Liver (tissue), 3 donors: Measurements from ENCODE around the gene HILPDA.

ENCODE experiments used
- CTCF ChIP-seq: fragments of 150-350 bp; IDR thresholded peaks from 2 replicates; pipeline ENCODE4 v1.5.1; 2017; ENCODE audit warnings: improper control_type of control experiment, low read depth, low read length; ENCODE audit not compliant: missing input control
- EGR1 ChIP-seq, 2 donors: IDR thresholded peaks; 2 replicates each; pipeline ENCODE4 v1.6.1; 2016 to 2018; ENCODE audit warnings: antibody characterized with exemption in 2 of 2, low read depth in 2 of 2
- FOXA1 ChIP-seq: IDR thresholded peaks from 2 replicates; pipeline ENCODE4 v1.6.1; 2016; ENCODE audit warnings: antibody characterized with exemption
- GABPA ChIP-seq, 2 donors: IDR thresholded peaks in 1 of 2; conservative IDR thresholded peaks in 1 of 2; 2 replicates each; pipeline ENCODE4 v1.6.1; 2016; ENCODE audit warnings: antibody characterized with exemption in 2 of 2, mild to moderate bottlenecking in 1 of 2, moderate library complexity in 1 of 2
- HNF4G ChIP-seq: IDR thresholded peaks from 2 replicates; pipeline ENCODE4 v1.6.1; 2016; ENCODE audit warnings: antibody characterized with exemption
- JUND ChIP-seq, 2 donors: IDR thresholded peaks; 2 replicates each; pipeline ENCODE4 v1.6.1; 2016; ENCODE audit warnings: antibody characterized with exemption in 2 of 2
- MAX ChIP-seq: IDR thresholded peaks from 2 replicates; pipeline ENCODE4 v1.6.1; 2016; ENCODE audit warnings: antibody characterized with exemption
- NR2F2 ChIP-seq: IDR thresholded peaks from 2 replicates; pipeline ENCODE4 v1.6.1; 2016; ENCODE audit warnings: antibody characterized with exemption
- RAD21 ChIP-seq, 2 donors: IDR thresholded peaks; 2 replicates each; pipeline ENCODE4 v1.6.1; 2016; ENCODE audit warnings: antibody characterized with exemption in 2 of 2, mild to moderate bottlenecking in 2 of 2
- SP1 ChIP-seq: IDR thresholded peaks from 2 replicates; pipeline ENCODE4 v1.6.1; 2018; ENCODE audit warnings: antibody characterized with exemption, mild to moderate bottlenecking
- TAF1 ChIP-seq: conservative IDR thresholded peaks from 2 replicates; pipeline ENCODE4 v1.6.1; 2016; ENCODE audit warnings: antibody characterized with exemption, mild to moderate bottlenecking
- YY1 ChIP-seq: IDR thresholded peaks from 2 replicates; pipeline ENCODE4 v1.6.1; 2016; ENCODE audit warnings: antibody characterized with exemption, mild to moderate bottlenecking
- donor health status: healthy.
- donor health status: healthy.

DNA sequence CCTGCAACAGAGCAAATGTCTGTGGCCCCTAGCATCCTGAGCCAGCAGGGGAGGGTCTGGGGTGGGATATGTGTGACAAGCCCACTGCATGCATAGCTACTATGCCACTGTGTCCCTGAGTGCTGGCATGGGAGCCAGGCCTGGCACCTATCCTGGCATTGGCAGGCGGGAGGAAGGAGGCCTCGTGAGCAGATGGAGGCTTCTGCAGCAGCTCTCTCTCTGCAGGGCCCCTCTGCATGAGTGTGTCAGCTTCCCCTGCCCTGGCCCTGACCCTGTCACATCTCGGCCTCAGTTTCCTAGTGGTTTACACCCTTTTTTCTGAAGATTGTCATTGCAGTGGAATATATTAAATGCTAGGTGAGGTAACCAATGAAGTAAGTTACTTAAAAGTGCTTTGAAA lies 32.8 kb upstream of the HILPDA start:
- no peak for TF ChIP-seq CTCF
- no peak for TF ChIP-seq NR2F2
- TF ChIP-seq TAF1: no peak
- TF ChIP-seq SP1: no peak
- no peak for TF ChIP-seq YY1
- TF ChIP-seq MAX: no peak
- TF ChIP-seq FOXA1: no peak
- TF ChIP-seq JUND (IDR thresholded peaks at IDR 0.05): no peak
- TF ChIP-seq HNF4G: no peak
- no peak for TF ChIP-seq GABPA (IDR thresholded peaks at IDR 0.05 in 1 of 2, conservative IDR thresholded peaks at IDR 0.05 in 1 of 2)
- TF ChIP-seq RAD21 (IDR thresholded peaks at IDR 0.05): no peak
- TF ChIP-seq EGR1 (IDR thresholded peaks at IDR 0.05; ENCODE audit: low read depth in 2 of 2): no peak
